ENCODE data around the gene KLHL20. TPM values are rescaled to one million over a fixed set of nuclear protein-coding genes. Genes with fewer than 3 reads are reported as not detected.

KLHL20 gene
- total and polyA plus RNA-seq, 2 experiments from 2014 or later: 12.3 to 14.5 TPM

GRCh38 chr1:173768206-173768605 lies 53.4 kb downstream of the KLHL20 start:
- Mint-ChIP-seq H3K4me3 (no peak overlapping the region), H3K27me3 (ENCODE audit: insufficient read depth, low read depth, poor library complexity) (no peaks in the 10 kb centered on the region), H3K27ac (no peak overlapping the region), H3K4me1 (no peaks in the 10 kb centered on the region), H3K9me3 (peaks cover 15% of the 10 kb centered on the region), H3K36me3 (ENCODE audit: low read depth) (peaks cover 14% of the 10 kb centered on the region; the same call in 2 of the 3 replicates)
- H3K4me2 ChIP-seq: no peak overlapping the region
- no peak overlapping the region for H3K4me3 ChIP-seq
- no peaks in the 10 kb centered on the region for H3K79me2 ChIP-seq (replicated peaks; ENCODE audit: insufficient read depth)
- no peak overlapping the region for H2AFZ ChIP-seq
- H3K27ac ChIP-seq (ENCODE audit: low read depth): no peak overlapping the region
- no peaks in the 10 kb centered on the region for H4K20me1 ChIP-seq (replicated peaks; ENCODE audit: insufficient read depth)
- DNase-seq (ENCODE audit: low spot score): no peak
- no peaks in the 10 kb centered on the region for H3K27me3 ChIP-seq (ENCODE audit: insufficient read depth)
- no peaks in the 10 kb centered on the region for H3K4me1 ChIP-seq (ENCODE audit: insufficient read depth)
- peaks cover 5% of the 10 kb centered on the region; the same call in 1 of the 2 replicates for H3K36me3 ChIP-seq (ENCODE audit: insufficient read depth)
- H3F3A ChIP-seq (replicated peaks; ENCODE audit: low read depth): no peaks in the 10 kb centered on the region
- ATAC-seq: no peak
- no peaks in the 10 kb centered on the region for H3K9me2 ChIP-seq (ENCODE audit: insufficient read depth)
- TF ChIP-seq REST (IDR thresholded peaks at IDR 0.05; ENCODE audit: unreplicated experiment) (no peak), JUNB (IDR thresholded peaks at IDR 0.05; ENCODE audit: unreplicated experiment) (no peak), EZH2 (IDR thresholded peaks at IDR 0.05; ENCODE audit: low read depth, unreplicated experiment) (no peak), ZNF114 (CRISPR knock-in tag; IDR thresholded peaks at IDR 0.05) (no peak), EZH2phosphoT487 (IDR thresholded peaks at IDR 0.05; ENCODE audit: unreplicated experiment) (no peak), STAT1 (IDR thresholded peaks at IDR 0.05; ENCODE audit: unreplicated experiment) (no peak), CTCF (conservative IDR thresholded peaks at IDR 0.05; ENCODE audit: low read depth in 2 of 2) (no peak), POLR2AphosphoS5 (IDR thresholded peaks at IDR 0.05; ENCODE audit: low read depth) (no peak), CREB1 (CRISPR knock-in tag; IDR thresholded peaks at IDR 0.05; ENCODE audit: low read depth) (no peak), ETS1 (IDR thresholded peaks at IDR 0.05) (no peak), ZNF462 (CRISPR knock-in tag; IDR thresholded peaks at IDR 0.05) (no peak), ZNF331 (CRISPR knock-in tag; IDR thresholded peaks at IDR 0.05; ENCODE audit: low read depth) (no peak), NANOG (IDR thresholded peaks at IDR 0.05; ENCODE audit: borderline replicate concordance) (no peak)

Measured in GM23338 (cell line).